Fibroblast of mammary gland (primary cell): ENCODE measurements around the gene EXOC3L4.
A peak's percentile ranks its signal among the peaks of the same experiment; 100 is the strongest.
"Not testable (repeated sequence)": the region's sequence is repeated elsewhere in the genome, so short reads cannot be mapped to it uniquely, and the experiment has no call there.

Source experiments
- DNase-seq: peaks from one replicate; pipeline ENCODE4 v3.0.0-alpha.2; 2010; ENCODE audit warnings: low read depth
- H3K4me3 ChIP-seq: 2 replicates; pipeline ENCODE4 v1.5.1; 2011; ENCODE audit warnings: low read depth, mild to moderate bottlenecking, low read length, moderate library complexity; ENCODE audit not compliant: control insufficient read depth
- CTCF ChIP-seq: conservative IDR thresholded peaks from 2 replicates; pipeline ENCODE4 v1.5.1; 2011; ENCODE audit warnings: low read depth, low read length, inconsistent platforms; ENCODE audit not compliant: control insufficient read depth, insufficient read depth

Gene EXOC3L4

GRCh38 chr14:103094406-103095209, at the start of gene EXOC3L4:
Gene EXOC3L4, plus strand, starts transcription at chr14:103094725. Its CDS starts 5,495 bp downstream, at chr14:103100220.
- DNase-seq: no peak
- no peak for TF ChIP-seq CTCF
- H3K4me3 ChIP-seq: no peak within 1 kb of the TSS

GRCh38 chr14:103045371-103045869, 49.1 kb upstream of the EXOC3L4 start:
- no peak for DNase-seq
- no peak for TF ChIP-seq CTCF
- no peak overlapping the region for H3K4me3 ChIP-seq

GRCh38 chr14:103047453-103047852, 47.1 kb upstream of the EXOC3L4 start:
- H3K4me3 ChIP-seq, DNase-seq: not testable (repeated sequence)

- H3K4me3 ChIP-seq: no peak overlapping the region
- DNase-seq: no peak
- TF ChIP-seq CTCF: no peak
Measured at GRCh38 chr14:103050935-103051334, 43.6 kb upstream of the EXOC3L4 start.

- no peak overlapping the region for H3K4me3 ChIP-seq
- no peak for DNase-seq
- TF ChIP-seq CTCF: no peak
Measured at GRCh38 chr14:103052407-103052806, 42.1 kb upstream of the EXOC3L4 start.

GRCh38 chr14:103055695-103056094, 38.8 kb upstream of the EXOC3L4 start:
- peak; percentile 68 for DNase-seq
- H3K4me3 ChIP-seq: peak overlapping the region; percentile 88
- no peak for TF ChIP-seq CTCF

- DNase-seq: peak; percentile 72
- no peak for TF ChIP-seq CTCF
- peak overlapping the region; percentile 88 for H3K4me3 ChIP-seq
Measured at GRCh38 chr14:103056322-103057027, 38.0 kb upstream of the EXOC3L4 start.
